Measurements from ENCODE around the gene EXOSC7. TPM values are rescaled to one million over a fixed set of nuclear protein-coding genes. Genes with fewer than 3 reads are reported as not detected.

EXOSC7 gene
- total and polyA plus RNA-seq, 5 donors from 2014 or later = 32.8 to 51.7 (median 43.1) TPM

- no peak for DNase-seq
- no peak for ATAC-seq (ENCODE audit: low read depth in 2 of 2)
- Histone ChIP-seq H3K27ac (ENCODE audit: insufficient read depth, low read length, poor library complexity, severe bottlenecking) (no peak overlapping the region), H3K36me3 (ENCODE audit: control insufficient read depth, insufficient read depth, low read length) (peaks cover 17% of the 10 kb centered on the region), H3K4me3 (ENCODE audit: low read depth, low read length) (no peak overlapping the region), H3K9me3 (ENCODE audit: control insufficient read depth in 2 of 2, low read length in 2 of 2) (no peaks in the 10 kb centered on the region), H3K4me1 (ENCODE audit: control insufficient read depth, insufficient read depth, low read length, poor library complexity, severe bottlenecking) (no peaks in the 10 kb centered on the region), H3K27me3 (ENCODE audit: control insufficient read depth, insufficient read depth, low read length) (no peaks in the 10 kb centered on the region)
- Mint-ChIP-seq H3K4me1 (peaks cover 6 to 24% (median 9%) of the 10 kb centered on the region in 4 donors), H3K36me3 (peaks cover 15% of the 10 kb centered on the region), H3K9me3 (no peaks in the 10 kb centered on the region), H3K4me3 (no peak overlapping the region), H3K27me3 (no peaks in the 10 kb centered on the region), H3K27ac (peak overlapping the region in 1 of 3 donors; percentile 63)
Measured at GRCh38 chr3:45016916-45017315, 40.9 kb downstream of the EXOSC7 start.

- ATAC-seq (ENCODE audit: low read depth in 2 of 2) (no peak), DNase-seq (no peak)
- H3K36me3 Mint-ChIP-seq = peaks cover 7% of the 10 kb centered on the region
- no peaks in the 10 kb centered on the region for H3K27me3 ChIP-seq (ENCODE audit: control insufficient read depth, insufficient read depth, low read length)
- peaks cover 8% of the 10 kb centered on the region for H3K36me3 ChIP-seq (ENCODE audit: control insufficient read depth, insufficient read depth, low read length)
- no peak overlapping the region for H3K27ac ChIP-seq (ENCODE audit: insufficient read depth, low read length, poor library complexity, severe bottlenecking)
- H3K9me3 Mint-ChIP-seq = no peaks in the 10 kb centered on the region
- no peak overlapping the region for H3K4me3 ChIP-seq (ENCODE audit: low read depth, low read length)
- peaks cover 6 to 24% (median 8%) of the 10 kb centered on the region in 4 donors for H3K4me1 Mint-ChIP-seq
- H3K9me3 ChIP-seq (ENCODE audit: control insufficient read depth in 2 of 2, low read length in 2 of 2) = no peaks in the 10 kb centered on the region
- no peaks in the 10 kb centered on the region for H3K27me3 Mint-ChIP-seq
- no peaks in the 10 kb centered on the region for H3K4me1 ChIP-seq (ENCODE audit: control insufficient read depth, insufficient read depth, low read length, poor library complexity, severe bottlenecking)
- no peak overlapping the region for H3K4me3 Mint-ChIP-seq
- H3K27ac Mint-ChIP-seq = peak overlapping the region in 2 of 3 donors; percentile 1 to 63
Measured at GRCh38 chr3:45017821-45018220, 41.8 kb downstream of the EXOSC7 start.

- H3K27me3 Mint-ChIP-seq = no peaks in the 10 kb centered on the region
Measured at GRCh38 chr3:45020534-45020933, 44.5 kb downstream of the EXOSC7 start.

GRCh38 chr3:45021524-45022297 lies 45.7 kb downstream of the EXOSC7 start:
- H3K27me3 ChIP-seq (ENCODE audit: control insufficient read depth, insufficient read depth, low read length) = no peaks in the 10 kb centered on the region
- Mint-ChIP-seq H3K9me3 (peaks cover 0 to 2% (median 0%) of the 10 kb centered on the region in 7 donors), H3K27ac (no peak overlapping the region), H3K4me1 (peaks cover 6 to 24% (median 8%) of the 10 kb centered on the region in 4 donors), H3K36me3 (no peaks in the 10 kb centered on the region), H3K4me3 (no peak overlapping the region), H3K27me3 (no peaks in the 10 kb centered on the region)
- no peaks in the 10 kb centered on the region for H3K9me3 ChIP-seq (ENCODE audit: control insufficient read depth in 2 of 2, low read length in 2 of 2)
- H3K4me1 ChIP-seq (ENCODE audit: control insufficient read depth, insufficient read depth, low read length, poor library complexity, severe bottlenecking) = no peaks in the 10 kb centered on the region
- H3K4me3 ChIP-seq (ENCODE audit: low read depth, low read length) = no peak overlapping the region
- no peak overlapping the region for H3K27ac ChIP-seq (ENCODE audit: insufficient read depth, low read length, poor library complexity, severe bottlenecking)
- DNase-seq (no peak), ATAC-seq (ENCODE audit: low read depth in 2 of 2) (no peak)
- H3K36me3 ChIP-seq (ENCODE audit: control insufficient read depth, insufficient read depth, low read length) = no peaks in the 10 kb centered on the region

More at GRCh38 chr3:45020534-45020933, 44.5 kb downstream of the EXOSC7 start:
- DNase-seq (peak in 2 of 3 donors; percentile 46 to 70), ATAC-seq (ENCODE audit: low read depth in 2 of 2) (peak; percentile 82 to 90)
- Histone ChIP-seq H3K27me3 (ENCODE audit: control insufficient read depth, insufficient read depth, low read length) (no peaks in the 10 kb centered on the region), H3K4me1 (ENCODE audit: control insufficient read depth, insufficient read depth, low read length, poor library complexity, severe bottlenecking) (no peaks in the 10 kb centered on the region), H3K36me3 (ENCODE audit: control insufficient read depth, insufficient read depth, low read length) (no peaks in the 10 kb centered on the region), H3K4me3 (ENCODE audit: low read depth, low read length) (no peak overlapping the region), H3K9me3 (ENCODE audit: control insufficient read depth in 2 of 2, low read length in 2 of 2) (no peaks in the 10 kb centered on the region), H3K27ac (ENCODE audit: insufficient read depth, low read length, poor library complexity, severe bottlenecking) (no peak overlapping the region)
- H3K4me3 Mint-ChIP-seq = peak overlapping the region in 1 of 4 donors; percentile 13
- peak overlapping the region; percentile 62 to 89 (median 79) for H3K27ac Mint-ChIP-seq
- peaks cover 6 to 24% (median 8%) of the 10 kb centered on the region in 4 donors for H3K4me1 Mint-ChIP-seq
- no peaks in the 10 kb centered on the region for H3K9me3 Mint-ChIP-seq
- H3K36me3 Mint-ChIP-seq = no peaks in the 10 kb centered on the region

GRCh38 chr3:45023675-45024074 lies 47.6 kb downstream of the EXOSC7 start:
- peak overlapping the region in 2 of 3 donors; percentile 39 to 72 for H3K27ac Mint-ChIP-seq
- H3K4me3 ChIP-seq (ENCODE audit: low read depth, low read length) = no peak overlapping the region
- peaks cover 4 to 19% (median 7%) of the 10 kb centered on the region in 4 donors for H3K4me1 Mint-ChIP-seq
- H3K4me3 Mint-ChIP-seq = no peak overlapping the region
- ATAC-seq (ENCODE audit: low read depth in 2 of 2) (no peak), DNase-seq (no peak)
- H3K27me3 Mint-ChIP-seq = no peaks in the 10 kb centered on the region
- H3K27me3 ChIP-seq (ENCODE audit: control insufficient read depth, insufficient read depth, low read length) = no peaks in the 10 kb centered on the region
- no peaks in the 10 kb centered on the region for H3K36me3 Mint-ChIP-seq
- H3K27ac ChIP-seq (ENCODE audit: insufficient read depth, low read length, poor library complexity, severe bottlenecking) = no peak overlapping the region
- H3K4me1 ChIP-seq (ENCODE audit: control insufficient read depth, insufficient read depth, low read length, poor library complexity, severe bottlenecking) = no peaks in the 10 kb centered on the region
- H3K36me3 ChIP-seq (ENCODE audit: control insufficient read depth, insufficient read depth, low read length) = no peaks in the 10 kb centered on the region
- peaks cover 0 to 2% (median 0%) of the 10 kb centered on the region in 7 donors for H3K9me3 Mint-ChIP-seq
- no peaks in the 10 kb centered on the region for H3K9me3 ChIP-seq (ENCODE audit: control insufficient read depth in 2 of 2, low read length in 2 of 2)

GRCh38 chr3:45024542-45025255 lies 48.7 kb downstream of the EXOSC7 start:
- H3K27ac ChIP-seq (ENCODE audit: insufficient read depth, low read length, poor library complexity, severe bottlenecking) = no peak overlapping the region
- Mint-ChIP-seq H3K27ac (peak overlapping the region in 2 of 3 donors; percentile 50 to 66), H3K27me3 (no peaks in the 10 kb centered on the region), H3K4me3 (no peak overlapping the region), H3K4me1 (peaks cover 4 to 19% (median 7%) of the 10 kb centered on the region in 4 donors), H3K36me3 (no peaks in the 10 kb centered on the region), H3K9me3 (peaks cover 0 to 2% (median 0%) of the 10 kb centered on the region in 7 donors)
- no peak for ATAC-seq (ENCODE audit: low read depth in 2 of 2)
- no peaks in the 10 kb centered on the region for H3K27me3 ChIP-seq (ENCODE audit: control insufficient read depth, insufficient read depth, low read length)
- H3K4me1 ChIP-seq (ENCODE audit: control insufficient read depth, insufficient read depth, low read length, poor library complexity, severe bottlenecking) = no peaks in the 10 kb centered on the region
- no peak for DNase-seq
- H3K36me3 ChIP-seq (ENCODE audit: control insufficient read depth, insufficient read depth, low read length) = no peaks in the 10 kb centered on the region
- H3K4me3 ChIP-seq (ENCODE audit: low read depth, low read length) = no peak overlapping the region
- H3K9me3 ChIP-seq (ENCODE audit: control insufficient read depth in 2 of 2, low read length in 2 of 2) = no peaks in the 10 kb centered on the region

GRCh38 chr3:45026038-45026437 lies 50.0 kb downstream of the EXOSC7 start, which contains the start of gene CLEC3B:
TSS of gene CLEC3B (plus strand) at chr3:45026303. CDS start at chr3:45026363, 60 bp downstream.
- H3K9me3 Mint-ChIP-seq = peaks cover 0 to 2% (median 0%) of the 10 kb centered on the region in 7 donors
- no peak within 1 kb of the TSS for H3K4me3 ChIP-seq (ENCODE audit: low read depth, low read length)
- H3K4me1 Mint-ChIP-seq = peaks cover 0 to 9% (median 0%) of the 10 kb centered on the region in 4 donors
- no peak within 1 kb of the TSS for H3K4me3 Mint-ChIP-seq
- DNase-seq (no peak), ATAC-seq (ENCODE audit: low read depth in 2 of 2) (no peak)
- peak within 1 kb of the TSS in 1 of 3 donors; percentile 26 for H3K27ac Mint-ChIP-seq
- H3K27me3 ChIP-seq (ENCODE audit: control insufficient read depth, insufficient read depth, low read length) = no peaks in the 10 kb centered on the region
- H3K36me3 ChIP-seq (ENCODE audit: control insufficient read depth, insufficient read depth, low read length) = no peaks in the 10 kb centered on the region
- H3K4me1 ChIP-seq (ENCODE audit: control insufficient read depth, insufficient read depth, low read length, poor library complexity, severe bottlenecking) = no peaks in the 10 kb centered on the region
- no peaks in the 10 kb centered on the region for H3K36me3 Mint-ChIP-seq
- no peaks in the 10 kb centered on the region for H3K27me3 Mint-ChIP-seq
- no peaks in the 10 kb centered on the region for H3K9me3 ChIP-seq (ENCODE audit: control insufficient read depth in 2 of 2, low read length in 2 of 2)
- no peak within 1 kb of the TSS for H3K27ac ChIP-seq (ENCODE audit: insufficient read depth, low read length, poor library complexity, severe bottlenecking)

Measured in CD4-positive, CD25-positive, alpha-beta regulatory T cell (primary cell).